Measurements from ENCODE around the gene RGS17.
"Not testable (repeated sequence)": the region's sequence is repeated elsewhere in the genome, so short reads cannot be mapped to it uniquely, and the experiment has no call there.

- TF ChIP-seq CTCF (IDR thresholded peaks at IDR 0.05); ZFX (IDR thresholded peaks at IDR 0.05; ENCODE audit: borderline replicate concordance): not testable (repeated sequence)
Observed at GRCh38 chr6:153111082-153111481, 20.0 kb downstream of the RGS17 start.
